Measurements from ENCODE around the gene ZSCAN2.

The ZSCAN2 gene

DNA sequence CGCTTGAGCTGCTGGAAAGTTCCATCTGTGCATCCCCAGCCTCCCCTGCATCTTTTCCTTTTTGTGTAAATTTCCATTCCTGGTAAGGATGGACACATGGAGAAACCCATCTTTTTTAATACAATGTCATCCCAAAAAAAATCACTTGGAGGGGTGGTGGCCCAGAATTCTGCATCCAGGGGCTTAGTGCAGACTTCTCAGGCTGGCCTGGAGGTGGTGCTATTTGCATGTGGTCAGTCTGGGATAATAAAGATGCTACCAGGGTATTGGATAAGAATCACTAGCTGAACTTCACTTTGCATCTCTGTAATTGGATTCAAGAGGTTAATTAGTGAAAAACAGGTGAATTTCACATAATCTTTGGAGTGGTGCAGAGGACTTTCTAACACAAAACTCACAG, 1.8 kb upstream of the ZSCAN2 start:
- DNase-seq (ENCODE audit: low spot score): peak; percentile 89

DNA sequence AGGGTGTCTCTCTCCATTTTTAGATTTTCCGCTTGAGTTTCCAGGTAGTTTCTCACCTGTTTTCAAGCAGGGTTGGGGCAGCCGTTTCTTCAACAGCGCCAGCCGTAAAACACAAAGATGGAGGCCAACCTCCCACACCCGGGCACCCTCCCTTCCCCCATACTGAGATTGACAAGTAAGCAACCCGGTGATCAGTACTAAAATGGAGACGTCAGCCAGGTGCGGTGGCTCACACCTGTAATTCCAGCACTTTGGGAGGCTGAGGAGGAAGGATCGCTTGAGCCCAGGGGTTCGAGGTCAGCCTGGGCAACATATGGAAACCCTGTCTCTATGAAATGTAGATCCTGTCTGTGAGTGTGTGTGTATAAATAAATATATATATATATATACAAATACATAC, 903 bp upstream of the ZSCAN2 start:
- DNase-seq (ENCODE audit: low spot score): no peak

DNA sequence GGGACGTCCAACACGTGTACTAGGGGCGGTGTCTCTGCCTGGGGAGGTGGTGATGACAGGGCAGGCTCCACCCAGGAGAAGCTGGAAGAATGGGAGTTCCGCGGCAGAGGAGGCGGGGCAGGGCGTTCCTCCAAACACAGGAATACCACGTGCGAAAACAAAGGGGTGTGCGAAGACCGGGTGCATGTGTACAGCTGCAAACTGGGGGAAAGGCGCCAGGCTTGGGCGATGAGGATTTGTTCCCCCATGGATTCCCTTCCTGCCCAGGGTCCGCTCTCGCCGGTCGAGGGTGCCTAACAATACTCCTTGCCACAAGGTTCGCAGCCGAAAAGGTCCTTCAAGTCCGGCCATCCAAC, 500 bp upstream of the ZSCAN2 start:
- DNase-seq (ENCODE audit: low spot score): peak; percentile 81

DNA sequence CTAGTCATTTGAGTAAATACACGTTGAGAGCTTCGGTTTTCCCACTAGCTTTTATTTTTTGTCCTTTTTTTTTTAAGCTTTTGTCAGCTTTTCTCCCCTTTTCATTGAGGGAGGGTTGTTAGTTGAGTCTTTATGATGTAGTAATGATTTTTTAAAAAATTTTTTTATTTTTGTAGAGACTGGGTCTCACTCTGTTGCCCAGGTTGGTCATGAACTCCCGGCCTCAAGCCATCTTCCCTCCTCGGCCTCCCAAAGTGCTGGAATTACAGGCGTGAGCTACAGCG, 688 bp downstream of the ZSCAN2 start:
- no peak for DNase-seq (ENCODE audit: low spot score)

DNA sequence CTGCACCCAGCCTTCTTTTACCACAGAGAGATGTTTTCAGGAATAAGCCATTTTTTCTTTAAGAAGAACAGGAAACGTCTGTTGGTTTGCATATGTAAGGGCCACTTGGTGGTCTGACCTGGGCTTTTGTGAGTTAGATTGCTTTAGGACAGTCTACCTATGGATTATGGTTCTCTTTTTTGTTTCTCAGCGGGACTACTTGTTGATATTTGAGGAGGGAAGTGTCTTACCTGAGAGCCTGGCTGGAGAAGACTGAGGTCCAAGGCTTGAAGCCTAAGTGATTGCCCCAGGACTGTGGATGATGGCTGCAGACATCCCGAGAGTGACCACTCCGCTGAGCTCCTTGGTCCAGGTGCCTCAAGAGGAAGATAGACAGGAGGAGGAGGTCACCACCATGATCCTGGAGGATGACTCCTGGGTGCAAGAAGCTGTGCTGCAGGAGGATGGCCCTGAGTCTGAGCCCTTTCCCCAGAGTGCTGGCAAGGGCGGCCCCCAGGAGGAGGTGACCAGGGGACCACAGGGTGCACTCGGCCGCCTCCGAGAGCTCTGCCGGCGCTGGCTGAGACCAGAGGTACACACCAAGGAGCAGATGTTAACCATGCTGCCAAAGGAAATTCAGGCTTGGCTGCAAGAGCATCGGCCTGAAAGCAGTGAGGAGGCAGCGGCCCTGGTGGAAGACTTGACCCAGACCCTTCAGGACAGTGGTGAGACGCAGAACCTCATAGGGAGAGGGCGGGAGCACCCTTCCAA, 3.0 kb downstream of the ZSCAN2 start:
- no peak for DNase-seq (ENCODE audit: low spot score)

DNA sequence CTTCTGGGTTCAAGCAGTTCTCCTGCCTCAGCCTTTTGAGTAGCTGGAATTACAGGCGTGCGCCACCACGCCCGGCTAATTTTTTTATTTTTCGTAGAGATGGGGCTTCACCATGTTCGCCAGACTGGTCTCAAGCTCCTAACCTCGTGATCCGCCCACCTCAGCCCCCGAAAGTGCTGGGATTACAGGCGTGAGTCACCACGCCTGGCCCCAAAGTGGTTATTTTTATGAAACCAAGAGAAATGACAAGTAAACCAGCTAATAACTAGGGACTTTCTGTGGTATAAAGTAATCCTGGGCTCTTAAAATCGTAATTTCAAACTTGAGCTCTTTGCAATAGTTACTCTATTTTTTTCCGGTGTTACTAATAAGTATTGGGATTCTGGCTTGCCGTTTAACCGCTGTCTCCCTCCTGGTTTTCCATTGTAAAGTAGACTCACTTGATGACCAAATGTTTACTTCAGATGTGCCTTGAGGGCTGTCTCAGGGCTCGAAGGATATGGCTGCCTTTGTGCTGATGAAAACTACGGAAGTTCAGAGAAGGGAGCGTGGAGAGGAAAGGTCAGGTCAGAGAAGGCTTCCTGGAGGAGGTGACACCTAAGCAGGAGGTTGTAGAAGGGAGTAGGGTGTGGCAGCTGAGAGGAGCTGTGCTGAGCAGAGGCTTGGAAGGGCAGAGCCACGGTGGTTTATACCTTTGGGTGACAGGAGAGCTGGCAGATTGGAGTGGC, 4.2 kb downstream of the ZSCAN2 start:
- no peak for DNase-seq (ENCODE audit: low spot score)

DNA sequence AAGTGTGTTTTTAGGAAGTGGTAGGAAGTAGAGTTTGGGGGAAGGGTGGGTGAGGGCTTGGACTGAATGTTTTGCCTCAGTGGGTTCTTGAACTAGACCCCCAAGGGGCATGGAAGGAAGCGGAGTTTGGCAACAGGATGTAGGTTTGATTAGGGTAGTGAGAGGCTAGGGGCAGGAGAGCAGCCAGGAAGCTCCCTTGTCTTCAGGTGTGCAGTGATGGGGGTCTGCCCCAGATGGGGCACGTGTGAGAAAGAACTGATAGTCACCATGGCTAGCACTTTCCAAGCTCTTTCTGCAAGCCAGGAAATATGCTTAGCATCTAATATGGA, 4.7 kb downstream of the ZSCAN2 start:
- DNase-seq (ENCODE audit: low spot score): no peak

DNA sequence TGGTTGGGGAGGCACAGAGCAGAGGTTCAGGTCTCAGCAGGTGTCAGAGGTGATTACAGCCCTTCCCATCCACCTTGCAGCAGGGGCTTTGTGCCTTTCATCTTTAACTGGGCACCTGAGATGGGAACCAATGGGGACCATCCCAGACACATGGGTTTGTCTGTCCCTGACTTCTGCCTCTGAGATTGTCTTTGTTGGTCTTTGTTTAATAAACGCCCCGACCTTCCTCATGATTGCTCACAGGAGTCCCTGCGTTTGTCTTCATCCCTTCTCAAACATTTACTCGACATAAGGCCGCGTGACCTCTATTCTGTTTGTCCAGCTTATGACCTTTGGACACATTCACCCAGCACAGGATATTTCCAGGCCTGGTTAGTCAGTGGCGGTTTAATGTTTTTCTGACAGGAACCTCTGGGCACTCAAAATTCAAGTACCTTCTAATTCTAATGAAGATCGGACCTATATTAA, 5.9 kb downstream of the ZSCAN2 start:
- peak; percentile 93 for DNase-seq (ENCODE audit: low spot score)

DNA sequence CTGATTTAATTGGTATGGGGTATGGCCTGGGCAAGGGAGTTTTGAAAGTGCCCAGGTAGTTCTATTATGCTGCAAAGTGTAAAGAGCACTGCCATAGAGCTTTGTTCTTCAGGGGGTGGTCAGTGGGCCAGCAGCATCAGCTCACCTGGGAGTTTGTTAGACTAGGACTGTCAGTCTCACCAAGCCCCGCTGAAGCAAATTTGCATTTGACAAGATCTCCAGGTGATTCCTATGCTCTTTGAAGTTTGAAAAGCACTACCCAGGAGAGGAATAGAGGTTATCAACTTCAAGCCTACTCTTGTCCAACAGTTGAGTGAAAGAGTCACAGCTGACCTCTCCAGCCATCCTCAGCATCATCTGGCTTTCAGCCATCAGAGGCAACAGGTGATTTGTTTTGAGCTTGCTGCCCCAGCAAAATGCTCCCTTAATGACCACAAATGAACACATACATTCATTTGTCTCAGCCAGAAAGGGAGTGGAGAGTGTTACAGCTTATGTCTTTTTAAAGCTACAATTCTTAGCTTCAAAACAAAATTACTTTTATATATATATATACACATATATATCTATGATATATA, 8.0 kb downstream of the ZSCAN2 start:
- no peak for DNase-seq (ENCODE audit: low spot score)

DNA sequence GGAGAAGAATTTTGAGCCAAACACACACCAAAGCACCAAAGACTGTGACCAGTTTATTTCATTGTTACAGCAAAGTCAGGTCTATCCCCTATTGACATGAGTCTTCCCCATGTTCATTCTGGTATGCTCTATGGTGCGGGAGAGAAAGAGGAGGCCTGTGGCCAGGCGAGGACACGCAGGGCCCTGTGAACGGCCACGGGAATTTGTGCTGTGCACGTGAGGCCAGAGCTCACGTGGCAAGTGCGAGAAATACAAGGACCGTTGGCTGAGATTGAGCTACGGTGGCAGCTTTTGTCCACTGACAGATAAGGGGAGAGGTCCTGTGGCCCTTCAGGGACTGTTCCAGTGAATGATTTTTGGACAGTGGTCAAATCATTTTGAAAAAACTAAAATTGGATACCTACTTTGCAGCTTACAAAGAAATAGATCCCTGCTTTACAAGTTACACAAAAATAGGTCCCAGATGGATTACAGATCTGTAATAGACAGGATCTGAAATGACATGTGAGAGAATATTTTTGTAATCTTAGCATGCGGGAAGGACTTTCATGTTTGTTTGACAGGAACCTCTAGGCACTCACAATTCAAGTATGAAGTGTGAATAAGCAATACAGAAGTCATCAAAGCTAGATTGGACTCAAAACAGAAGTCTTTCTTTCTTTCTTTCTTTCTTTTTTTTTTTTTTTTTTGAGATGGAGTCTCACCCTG, 9.2 kb downstream of the ZSCAN2 start:
- DNase-seq (ENCODE audit: low spot score): no peak

DNA sequence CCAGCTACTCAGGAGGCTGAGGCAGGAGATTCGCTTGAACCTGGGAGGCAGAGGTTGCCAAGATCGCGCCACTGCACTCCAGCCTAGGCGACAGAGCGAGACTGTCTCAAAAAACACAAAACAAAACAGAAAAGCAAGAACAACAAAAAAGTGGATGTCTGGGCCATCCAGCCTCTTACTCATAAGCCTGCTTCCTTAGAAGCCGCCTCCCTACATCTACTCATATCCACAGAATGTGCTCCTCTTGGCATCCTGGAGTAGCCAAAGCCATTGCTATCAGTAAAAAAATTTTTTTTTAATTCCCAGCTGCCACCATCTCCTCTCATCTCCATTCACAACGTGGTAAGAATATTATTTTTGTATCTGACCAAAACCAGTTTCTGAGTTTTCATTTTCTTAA, 10.8 kb downstream of the ZSCAN2 start:
- DNase-seq (ENCODE audit: low spot score): no peak

DNA sequence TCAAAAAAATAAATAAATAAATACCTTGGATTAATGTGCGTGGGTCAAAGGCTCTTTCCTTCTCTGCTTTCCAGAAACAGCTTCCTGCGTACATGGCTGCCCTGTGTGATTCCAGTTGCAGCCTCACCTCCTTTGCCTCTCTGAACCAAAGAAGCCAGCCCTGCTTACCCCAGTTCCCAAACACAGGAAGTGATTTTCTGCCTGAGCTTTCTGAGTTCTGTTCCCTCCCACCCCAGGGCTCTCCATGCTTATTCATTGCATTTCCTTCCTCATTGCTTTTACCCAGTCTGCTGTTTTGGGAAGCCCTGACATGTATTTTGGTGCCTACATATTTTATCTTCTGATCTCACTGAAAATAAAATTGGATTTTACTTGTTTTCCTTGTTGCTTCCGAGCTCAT, 15.4 kb downstream of the ZSCAN2 start:
- DNase-seq (ENCODE audit: low spot score): no peak

DNA sequence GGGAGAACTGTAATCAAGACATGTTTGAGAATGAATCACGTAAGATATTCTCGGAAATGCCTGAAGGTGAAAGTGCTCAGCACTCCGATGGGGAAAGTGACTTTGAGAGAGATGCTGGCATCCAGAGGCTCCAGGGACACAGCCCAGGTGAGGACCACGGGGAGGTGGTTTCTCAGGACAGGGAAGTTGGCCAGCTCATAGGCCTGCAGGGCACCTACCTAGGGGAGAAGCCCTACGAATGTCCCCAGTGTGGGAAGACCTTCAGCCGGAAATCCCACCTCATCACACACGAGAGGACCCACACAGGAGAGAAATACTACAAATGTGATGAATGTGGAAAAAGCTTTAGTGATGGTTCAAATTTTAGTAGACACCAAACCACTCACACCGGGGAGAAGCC, 19.8 kb downstream of the ZSCAN2 start:
- DNase-seq (ENCODE audit: low spot score): no peak

DNA sequence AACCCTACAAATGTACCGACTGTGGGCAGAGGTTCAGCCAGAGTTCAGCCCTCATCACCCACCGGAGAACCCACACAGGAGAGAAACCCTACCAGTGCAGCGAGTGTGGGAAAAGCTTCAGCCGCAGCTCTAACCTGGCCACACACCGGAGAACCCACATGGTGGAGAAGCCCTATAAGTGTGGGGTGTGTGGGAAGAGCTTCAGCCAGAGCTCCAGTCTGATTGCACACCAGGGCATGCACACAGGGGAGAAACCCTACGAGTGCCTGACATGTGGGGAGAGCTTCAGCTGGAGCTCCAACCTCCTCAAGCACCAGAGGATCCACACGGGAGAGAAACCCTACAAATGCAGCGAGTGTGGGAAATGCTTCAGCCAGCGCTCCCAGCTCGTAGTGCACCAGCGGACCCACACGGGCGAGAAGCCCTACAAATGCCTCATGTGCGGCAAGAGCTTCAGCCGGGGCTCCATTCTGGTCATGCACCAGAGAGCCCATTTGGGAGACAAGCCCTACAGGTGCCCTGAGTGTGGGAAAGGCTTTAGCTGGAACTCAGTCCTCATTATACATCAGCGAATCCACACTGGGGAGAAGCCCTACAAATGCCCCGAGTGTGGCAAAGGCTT, 20.7 kb downstream of the ZSCAN2 start:
- DNase-seq (ENCODE audit: low spot score): no peak

DNA sequence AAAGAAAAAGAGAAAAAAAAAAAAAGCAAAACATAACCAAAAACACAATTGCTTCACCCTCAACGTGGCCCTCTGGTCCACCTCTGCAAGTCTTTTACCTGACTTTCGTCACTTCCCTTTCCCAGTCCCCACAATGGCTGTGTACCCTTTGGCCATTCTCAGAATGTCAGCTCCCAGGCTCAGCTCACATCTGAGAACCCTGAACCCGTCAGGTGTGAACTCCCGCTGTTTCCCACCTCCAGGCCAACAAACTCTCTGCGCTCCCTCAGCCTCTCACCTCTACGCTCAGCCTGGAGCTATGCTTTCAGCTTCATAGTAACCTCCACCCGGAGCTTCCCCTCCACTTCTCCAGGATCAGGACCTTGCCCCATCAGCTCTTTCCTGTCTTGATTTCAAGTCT, 23.6 kb downstream of the ZSCAN2 start:
- DNase-seq (ENCODE audit: low spot score): no peak

DNA sequence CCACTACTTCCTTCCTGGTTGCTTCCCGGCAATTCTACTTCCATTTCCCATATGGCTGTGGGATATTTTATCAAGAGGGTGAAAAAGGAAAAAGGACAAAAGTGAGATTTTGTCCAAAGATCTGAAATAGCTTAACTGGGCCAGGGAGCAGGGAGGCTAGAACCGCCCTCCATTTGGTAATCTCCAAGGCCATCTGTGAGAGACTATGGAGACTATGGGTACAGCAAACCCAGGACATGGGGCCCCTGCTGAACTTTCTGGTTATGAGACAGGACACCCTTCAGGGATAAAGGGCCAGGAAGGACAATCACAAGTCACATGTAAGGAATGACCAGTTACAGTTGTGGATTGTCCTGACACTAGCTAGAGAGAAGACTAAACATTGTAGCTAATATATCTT, 24.3 kb downstream of the ZSCAN2 start:
- no peak for DNase-seq (ENCODE audit: low spot score)

DNA sequence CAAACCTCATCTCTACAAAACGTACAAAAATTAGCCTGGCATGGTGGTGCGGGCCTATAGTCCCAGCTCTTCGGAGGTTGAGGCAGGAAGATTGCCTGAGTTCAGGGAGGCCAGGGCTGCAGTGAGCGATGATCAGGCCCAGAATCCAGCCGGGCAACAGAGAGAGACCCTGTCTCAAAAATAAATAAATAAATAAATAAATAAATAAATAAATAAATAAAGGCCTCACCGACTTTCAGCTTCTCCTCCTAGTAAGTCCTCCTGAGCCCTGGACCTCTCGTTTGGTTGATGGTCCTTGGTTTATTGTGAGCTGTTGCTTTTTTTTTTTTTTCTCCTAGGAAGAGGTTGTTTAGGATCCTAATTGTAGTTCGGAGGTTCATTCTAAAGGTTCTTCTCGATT, 28.2 kb downstream of the ZSCAN2 start:
- DNase-seq (ENCODE audit: low spot score): no peak

DNA sequence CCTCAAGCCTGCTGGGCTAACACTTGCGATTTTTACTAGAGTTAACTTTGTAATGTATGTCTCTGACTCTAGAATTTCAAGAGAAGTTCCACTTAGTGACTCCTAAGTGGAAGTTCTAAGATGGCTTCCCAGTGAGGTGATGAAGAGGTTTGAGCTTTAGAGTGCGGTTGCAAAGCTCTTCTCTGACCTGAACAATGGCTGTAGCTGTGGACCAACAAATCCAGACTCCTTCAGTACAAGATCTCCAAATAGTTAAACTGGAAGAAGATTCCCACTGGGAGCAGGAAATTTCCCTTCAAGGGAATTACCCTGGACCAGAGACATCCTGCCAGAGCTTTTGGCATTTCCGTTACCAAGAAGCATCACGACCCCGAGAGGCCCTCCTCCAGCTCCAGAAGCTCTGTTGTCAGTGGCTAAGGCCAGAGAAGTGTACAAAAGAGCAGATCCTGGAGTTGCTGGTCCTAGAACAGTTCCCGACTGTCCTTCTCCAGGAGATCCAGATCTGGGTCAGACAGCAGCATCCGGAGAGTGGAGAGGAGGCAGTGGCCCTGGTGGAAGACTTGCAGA, 31.0 kb downstream of the ZSCAN2 start:
- no peak for DNase-seq (ENCODE audit: low spot score)

DNA sequence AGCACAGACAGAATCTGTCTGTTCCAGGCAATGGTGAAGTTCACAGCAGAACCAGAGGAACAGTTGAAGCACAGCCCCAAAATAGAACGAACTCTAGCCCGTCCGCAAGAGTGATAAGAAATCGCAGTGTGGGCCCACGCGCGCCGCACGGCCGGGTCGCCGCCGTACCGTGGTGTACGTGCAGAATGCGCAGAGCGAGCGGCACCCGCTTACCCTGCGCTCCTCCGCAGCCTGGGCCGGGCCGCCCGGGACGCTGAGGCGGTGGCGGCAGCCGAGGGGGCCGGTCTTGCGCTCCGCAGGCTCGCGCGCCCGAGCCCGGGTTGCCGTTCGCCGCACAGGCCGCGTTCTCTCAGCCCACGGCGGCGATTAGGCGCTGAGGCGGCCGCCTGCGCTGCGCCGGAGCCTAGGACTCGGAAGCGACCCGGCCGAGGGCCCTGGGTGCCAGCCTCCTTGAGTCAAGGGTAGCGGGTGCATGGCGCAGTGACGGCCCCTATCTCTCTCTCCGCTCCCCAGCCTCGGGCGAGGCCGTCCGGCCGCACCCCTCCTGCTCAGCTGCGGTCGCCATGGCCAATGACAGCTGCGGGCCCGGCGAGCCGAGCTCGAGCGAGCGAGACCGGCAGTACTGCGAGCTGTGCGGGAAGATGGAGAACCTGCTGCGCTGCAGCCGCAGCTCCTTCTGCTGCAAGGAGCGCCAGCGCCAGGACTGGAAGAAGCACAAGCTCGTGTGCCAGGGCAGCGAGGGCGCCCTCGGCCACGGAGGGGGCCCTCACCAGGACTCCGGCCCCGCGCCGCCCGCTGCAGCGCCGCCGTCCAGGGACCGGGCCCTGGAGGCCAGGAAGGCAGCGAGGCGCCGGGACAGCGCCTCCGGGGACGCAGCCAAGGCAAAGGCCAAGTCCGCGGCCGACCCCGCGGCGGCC, 32.8 kb downstream of the ZSCAN2 start:
- peak; percentile 68 for DNase-seq (ENCODE audit: low spot score)

DNA sequence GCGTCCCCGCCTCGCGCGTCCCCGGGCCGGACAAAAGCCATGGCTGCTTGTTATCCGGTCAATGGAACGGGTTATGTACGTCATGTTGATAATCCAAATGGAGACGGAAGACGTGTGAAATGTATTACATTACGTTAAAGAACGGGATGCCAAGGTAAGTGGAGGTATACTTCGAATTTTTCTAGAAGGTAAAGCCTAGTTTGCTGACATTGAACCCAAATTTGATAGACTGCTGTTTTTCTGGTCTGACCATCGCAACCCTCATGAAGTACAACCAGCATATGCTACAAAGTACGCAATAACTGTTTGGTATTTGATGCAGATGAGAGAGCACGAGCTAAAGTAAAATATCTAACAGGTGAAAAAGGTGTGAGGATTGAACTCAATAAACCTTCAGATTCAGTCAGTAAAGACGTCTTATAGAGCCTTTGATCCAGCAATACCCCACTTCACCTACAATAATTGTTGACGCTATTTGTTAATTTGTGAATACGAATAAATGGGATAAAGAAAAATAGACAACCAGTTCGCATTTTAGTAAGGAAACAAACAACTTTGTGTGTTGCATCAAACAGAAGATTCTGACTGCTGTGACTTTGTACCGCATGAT, 33.5 kb downstream of the ZSCAN2 start:
- DNase-seq (ENCODE audit: low spot score): no peak

DNA sequence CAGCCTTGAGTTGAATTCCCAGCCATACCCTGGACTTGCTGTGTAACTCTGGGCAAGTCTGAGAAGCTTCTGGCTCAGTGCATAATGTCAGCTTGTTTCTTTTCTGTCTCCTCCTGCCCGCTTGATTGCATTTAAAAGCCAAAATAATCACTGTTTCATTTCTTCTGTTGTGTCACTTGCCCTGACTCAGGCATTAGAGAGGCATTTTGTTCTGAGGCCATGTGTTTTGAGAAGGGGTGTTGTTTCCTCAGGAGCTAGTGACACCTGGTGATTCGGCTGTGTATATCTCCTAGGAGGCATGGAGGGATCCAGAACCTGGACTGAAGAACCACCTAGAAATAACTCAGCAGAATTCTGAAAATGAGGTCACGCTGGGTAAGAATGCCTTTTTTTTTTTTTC, 37.3 kb downstream of the ZSCAN2 start:
- DNase-seq (ENCODE audit: low spot score): peak; percentile 72

All from HuH-7 (cell line).